NCI-H748 treated with DMSO at 0.1 percent for 48 hours (cell line): ENCODE data around the gene DUS1L.

Experiments
- DNase-seq: peaks from one replicate; lab custom pipeline; 2025; lab: John Stamatoyannopoulos, UW

The DUS1L gene

DNA sequence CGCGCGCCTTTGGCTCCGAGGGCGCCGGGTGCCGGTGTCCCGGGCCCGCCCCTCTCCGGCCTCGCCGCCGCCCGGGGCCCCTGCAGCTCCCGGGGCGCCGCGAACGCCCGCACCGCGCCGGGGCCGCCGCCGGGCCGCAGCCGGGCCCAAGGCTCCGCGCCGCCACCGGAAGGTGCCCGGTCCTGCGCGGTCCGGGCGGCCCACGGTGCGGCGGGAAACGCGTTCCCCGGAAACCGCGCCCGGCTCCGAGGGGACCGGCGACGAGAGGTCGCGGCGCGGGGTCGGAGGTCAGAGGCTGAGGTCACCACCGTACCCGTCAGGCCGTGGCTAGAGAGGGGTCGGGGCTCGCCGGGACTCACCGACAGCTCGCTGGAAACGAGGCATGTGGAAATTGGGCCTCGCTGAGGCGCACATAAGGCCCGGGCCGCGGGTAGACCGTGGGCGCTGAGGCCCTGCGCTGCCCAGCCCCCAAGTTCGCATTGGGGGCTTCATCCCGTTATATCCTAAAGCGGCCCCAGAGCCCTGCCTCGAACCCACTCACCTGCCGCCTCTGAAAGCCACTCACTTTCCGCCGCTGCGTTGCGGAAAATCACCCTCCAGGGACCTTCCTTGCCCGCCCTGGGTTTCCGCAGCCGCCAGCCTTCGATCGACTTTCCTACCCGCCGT is at the start of gene DUS1L:
TSS of gene DUS1L (minus strand) at position 167 of the 666 bp plus-strand sequence. CDS start 745 bp downstream, outside the sequence.
- no peak for DNase-seq

DNA sequence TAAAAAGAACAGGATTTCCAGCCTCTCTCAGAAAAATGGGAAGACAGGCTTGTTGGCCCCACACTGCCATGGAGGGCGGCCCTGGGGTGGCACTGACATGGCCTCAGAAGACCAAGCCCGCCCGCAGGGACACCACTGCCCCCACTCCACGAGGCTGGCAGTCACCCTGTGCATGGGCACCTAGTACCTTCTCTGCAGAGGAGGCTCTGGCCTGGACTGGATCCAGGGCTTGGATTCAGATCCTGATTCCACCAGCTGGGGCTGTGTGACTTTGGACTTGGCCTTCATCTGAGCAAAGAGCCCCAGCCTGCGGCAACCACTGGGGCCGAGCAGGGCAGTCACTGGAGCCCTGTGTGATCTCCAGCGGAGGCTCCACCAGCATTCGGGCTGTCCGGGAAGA is 49.3 kb upstream of the DUS1L start:
- no peak for DNase-seq

DNA sequence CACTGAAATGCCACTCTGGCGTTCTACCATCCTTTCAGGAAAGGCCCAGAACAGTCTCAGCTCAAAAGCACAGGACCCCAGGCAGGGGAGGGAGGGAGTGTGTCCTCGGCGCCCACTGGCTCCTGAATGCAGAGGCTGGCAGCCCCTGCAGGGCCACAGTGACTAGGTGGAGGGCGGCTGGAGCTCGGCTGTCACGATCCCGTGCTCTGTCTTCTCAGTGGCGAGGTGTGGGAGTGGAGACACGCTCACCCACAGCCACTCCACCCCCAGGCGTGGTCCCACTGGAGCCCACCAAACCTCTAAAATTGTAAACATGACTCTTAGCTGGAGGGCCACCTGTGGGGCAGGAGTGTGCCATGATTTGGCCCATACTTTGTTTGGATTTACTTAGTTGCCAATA is 48.8 kb upstream of the DUS1L start:
- DNase-seq: no peak

DNA sequence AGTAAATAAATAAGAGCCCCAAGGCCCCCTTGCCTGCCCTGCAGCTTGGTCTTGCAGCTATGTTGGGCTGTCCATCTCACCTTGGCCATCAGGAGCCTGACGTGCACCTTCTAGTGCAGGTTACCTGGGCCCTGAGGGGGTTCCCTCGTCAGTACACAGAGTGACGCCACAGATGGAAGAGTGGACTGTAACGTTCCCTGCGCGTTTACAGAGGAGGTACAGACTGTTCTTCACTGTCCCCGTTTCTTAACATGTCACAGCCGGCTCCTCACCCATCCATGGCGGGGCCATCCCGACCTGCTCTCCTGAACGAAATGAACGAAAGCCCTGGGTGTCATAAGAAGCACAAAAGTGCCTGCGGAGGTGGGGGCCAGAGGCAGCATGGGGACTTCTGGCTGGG is 48.3 kb upstream of the DUS1L start:
- no peak for DNase-seq

DNA sequence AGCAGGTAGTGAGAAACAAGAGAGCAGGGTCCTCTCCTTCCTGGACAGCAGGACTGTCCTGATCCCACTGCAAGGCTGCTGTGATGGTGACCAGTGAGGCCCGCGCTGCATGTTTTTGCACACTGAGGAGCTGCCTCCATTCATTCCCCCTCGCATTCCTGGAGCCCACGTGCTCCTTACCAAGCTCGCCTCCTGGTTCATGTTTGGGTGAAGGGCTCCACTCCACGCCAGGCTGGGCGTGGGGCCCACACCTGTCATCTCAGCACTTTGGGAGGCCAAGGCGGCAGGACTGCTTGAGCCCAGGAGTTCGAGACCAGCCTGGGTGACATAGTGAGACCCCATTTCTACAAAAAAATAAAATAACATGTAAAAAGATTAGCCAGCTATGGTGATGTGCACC is 47.8 kb upstream of the DUS1L start:
- no peak for DNase-seq

DNA sequence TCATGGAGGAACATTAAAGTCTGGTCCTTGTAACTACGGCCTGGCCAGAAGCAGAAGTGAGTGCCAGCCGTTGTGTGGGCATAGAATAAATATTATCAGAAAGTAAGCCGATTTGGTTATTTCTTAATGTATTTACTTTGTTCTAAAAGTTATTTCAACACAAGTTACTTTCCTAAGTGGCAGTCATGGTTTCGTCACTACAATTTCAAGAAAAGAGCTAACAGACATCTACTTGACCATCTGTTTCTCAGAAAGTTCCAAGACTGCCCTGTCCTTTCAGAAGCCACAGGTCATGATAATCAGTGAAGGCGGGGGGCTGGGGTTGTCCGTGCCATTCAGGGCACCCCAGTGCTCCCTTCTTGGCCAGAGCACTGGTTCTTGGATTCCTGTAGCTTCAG is 47.3 kb upstream of the DUS1L start:
- no peak for DNase-seq

DNA sequence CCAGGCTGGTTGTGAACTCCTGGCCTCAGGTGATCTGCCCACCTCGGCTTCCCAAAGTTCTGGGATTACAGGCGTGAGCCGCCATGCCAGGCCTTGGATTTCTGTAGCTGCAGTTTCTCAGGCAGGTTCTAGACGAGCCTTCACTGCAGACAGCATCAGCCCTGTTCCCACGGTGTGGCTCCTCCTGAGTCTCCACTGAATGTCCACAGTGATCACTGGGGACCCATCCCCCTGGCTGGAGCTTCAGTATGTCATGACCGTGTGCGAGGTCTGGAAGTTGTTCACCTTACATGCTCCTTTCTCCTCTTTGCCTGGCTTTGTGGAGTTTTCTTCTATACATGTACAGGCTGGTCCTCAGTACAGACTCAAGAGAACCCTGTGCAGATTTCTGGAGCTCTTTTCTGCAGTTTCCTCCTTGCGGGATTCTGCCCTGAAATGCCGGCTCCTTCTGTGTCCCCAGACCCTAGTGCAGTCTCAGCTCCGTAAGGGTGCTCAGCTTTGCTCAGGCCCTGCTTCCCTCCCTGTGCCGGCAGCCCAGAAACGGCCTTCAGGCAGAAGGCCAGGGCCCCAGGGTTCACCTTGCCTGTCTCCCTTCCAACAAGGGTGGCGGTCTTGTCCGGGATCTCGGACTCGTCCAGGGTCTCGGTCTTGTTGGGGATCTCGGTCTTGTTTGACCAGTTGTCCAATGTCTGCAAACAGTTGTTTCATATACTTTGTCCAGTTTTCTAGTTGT is 46.7 kb upstream of the DUS1L start:
- DNase-seq: no peak

DNA sequence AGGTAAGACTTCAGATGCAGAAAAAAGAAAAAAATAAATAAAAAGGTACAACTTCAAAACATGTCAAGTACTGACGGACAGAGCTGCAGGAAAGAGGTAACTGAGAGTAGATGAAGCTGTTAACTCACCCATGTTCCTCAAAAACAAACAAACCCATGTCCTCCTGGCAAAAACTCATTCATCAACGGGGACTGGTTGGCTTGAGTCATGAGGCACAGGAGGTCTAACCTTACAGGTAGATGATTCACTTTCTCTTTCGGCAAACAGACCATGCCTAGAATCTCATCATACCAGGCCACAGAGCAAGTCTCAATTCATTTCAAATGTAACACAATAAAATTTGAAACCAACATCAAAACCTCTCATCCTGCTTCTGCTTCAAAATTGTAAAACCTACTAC is 44.7 kb upstream of the DUS1L start:
- DNase-seq: no peak

DNA sequence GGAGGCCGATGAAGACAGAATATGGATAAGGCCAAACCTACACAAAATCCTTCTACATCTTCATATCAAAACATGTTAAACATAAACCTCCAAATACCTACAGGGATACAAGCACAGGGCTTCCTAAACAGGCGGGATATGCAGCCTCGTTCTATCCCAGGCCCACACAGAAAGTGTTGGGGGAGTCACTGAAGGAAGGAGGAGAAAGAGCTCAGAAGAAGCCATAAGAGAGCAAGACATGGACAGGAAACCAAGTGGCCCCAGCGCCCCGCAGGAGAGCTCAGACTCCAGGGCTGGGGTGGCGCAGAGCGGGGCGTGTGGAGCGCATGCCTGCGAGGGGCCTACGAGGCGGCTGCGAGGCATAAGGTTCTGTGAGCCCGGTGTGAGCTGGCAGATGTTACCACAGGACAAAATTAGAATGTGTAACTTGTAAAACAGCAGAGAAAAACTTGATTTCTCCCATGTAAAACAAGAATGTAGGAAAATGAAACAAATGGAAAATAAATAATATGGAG is 43.4 kb upstream of the DUS1L start:
- no peak for DNase-seq

DNA sequence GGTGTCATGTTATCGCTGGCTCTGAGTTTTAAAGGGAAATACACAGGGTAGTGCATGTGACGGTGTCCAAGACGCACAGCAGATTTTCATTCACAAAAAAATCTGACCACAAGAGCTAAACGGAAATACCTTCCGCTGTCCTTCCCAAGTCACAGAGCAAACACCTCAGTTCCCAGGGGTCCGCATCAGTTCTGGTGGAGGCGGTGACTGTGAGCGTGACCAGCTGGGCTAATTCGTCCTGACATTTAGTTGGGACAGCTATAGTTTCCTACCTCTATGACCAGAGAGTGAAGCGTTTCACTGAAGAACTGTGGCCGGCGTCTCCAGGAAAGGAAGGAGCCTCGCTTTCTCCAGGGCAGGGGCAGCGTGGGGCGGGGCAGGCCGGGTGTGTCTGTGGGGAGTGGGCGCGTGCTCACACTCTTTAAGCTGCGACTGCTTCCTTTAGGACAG is 42.9 kb upstream of the DUS1L start:
- no peak for DNase-seq

DNA sequence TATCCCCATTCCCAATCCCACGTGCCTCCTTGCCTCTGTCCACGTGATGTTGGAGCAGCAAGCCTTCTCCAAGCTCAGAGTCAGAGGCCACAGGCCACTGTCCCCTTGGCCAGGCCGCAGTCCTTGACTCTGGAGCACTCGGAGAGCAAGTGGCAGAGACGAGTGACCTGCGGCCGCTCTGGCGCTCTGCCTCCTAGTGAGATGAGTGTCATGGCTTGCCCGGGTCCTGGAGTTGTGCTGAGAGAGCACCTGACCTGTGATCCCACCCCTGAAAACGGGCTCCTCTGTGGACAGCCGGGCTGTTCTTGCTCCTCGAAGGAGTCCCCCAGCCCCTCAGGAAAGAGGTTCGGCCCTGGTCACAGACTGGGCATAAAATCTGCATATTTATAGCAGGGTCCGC is 42.4 kb upstream of the DUS1L start:
- no peak for DNase-seq

DNA sequence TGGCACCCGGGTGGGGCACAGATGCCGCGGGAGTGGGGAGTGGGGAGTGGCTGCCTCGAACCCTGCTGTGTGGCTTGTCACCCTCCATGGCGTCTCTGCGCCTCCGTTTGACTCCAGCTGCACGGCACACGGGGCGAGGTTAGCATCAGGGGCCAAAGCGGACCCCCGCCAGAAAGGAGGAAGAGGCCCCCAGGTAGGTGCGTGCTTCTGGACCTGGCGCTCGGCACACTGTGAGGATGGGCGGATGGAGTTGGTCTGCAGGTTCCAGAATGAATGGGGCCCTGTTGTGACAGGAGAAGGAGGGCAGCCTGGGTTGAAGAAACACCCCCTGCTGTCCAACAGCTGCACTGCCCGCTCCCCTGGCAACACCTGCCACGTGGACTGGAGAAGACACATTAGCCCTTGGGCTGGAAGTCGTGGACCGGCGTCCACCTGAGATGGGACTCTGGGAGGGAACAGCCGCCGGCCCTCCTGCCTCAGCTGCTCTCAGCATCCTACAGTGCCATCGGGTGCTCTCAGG is 41.8 kb upstream of the DUS1L start:
- DNase-seq: no peak

DNA sequence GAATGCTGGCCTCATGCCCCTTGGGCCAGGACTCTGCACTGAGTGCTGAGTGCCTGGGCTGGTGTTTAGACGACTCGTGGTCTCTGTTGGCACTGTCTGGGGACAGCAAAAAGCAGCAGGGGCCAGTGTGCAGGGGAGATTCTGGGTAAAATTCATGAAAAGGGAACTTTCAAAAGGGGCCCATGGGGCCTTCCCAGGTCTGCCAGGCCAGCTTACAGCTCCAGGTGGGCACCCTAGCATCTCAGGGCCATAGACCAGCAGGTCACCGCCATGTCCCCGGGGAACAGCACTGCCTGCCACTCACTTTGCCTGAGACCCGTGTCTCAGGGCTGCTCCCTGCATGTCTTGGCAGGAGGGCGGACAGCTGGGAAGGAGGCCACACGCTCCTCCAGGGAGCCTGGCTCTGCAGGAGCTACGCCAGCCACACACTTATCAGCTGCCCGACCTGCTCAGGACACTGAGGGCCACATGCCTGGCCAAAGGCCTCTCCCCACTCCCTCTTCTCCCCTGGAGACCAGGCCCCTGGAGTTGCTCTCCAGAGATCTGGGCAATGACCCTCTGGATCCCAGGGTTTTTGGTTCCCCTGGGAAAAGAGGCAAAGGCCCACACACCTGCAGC is 41.2 kb upstream of the DUS1L start:
- no peak for DNase-seq

DNA sequence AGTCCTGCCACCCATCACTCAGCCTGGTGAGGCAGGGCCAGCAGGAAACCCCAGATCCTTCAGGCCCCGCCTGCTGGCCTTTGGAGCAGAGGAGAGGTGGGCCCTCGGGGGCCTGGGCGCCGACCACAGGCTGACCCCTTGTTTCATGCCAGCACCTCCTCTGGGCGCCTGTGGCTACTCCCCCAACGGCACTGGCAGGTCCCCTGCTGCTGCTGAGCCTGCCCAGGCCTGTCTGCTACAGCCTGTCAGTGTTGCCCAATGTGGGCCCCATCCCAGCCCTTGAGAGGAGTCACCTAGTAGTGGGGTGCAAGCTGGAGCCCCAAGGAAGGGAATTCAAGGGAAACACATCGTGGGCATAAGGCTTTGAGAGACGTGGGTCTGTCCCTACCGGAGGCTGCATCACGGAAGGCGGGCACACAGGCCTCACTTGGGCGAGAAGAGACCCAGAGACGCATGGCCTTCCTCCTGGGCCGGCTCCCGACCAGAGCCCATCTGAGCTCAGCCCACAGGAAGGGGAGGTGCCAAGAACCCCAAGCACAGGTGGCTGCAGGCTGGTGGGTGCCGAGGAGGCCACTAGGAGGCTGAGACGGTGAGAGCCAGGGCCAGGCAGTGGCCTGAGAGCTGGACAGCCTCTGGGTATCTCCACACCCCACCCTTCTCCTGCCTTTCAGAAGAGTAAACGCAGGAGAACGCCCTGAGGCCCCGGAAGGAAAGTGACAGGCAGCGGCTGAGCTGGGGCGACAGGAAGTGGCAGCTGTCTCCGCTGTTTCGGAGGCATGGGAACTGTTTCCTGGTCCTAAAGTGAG is 40.5 kb upstream of the DUS1L start:
- no peak for DNase-seq

DNA sequence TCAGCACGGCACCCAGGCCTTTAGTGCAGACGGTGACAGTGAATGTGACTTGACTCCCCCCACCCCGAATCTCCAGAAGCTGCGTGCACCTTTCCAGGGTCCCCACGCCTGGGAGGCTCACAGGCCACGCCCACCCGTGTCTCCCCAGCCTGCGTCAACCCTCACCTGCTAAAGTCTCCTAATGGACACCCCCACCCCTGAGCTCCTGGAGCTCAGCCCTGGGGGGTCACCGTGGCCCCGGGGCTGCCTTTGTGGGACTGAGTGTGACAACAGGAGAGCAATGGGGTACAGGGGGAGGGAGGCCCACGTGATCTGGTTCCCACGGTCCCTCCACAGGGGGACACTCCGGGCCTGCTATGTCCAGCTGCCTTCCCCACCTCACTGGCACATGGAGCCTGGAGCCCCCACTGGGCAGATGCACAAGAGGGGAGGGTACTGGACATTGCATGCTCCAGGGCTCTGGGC is 39.8 kb upstream of the DUS1L start:
- DNase-seq: no peak

DNA sequence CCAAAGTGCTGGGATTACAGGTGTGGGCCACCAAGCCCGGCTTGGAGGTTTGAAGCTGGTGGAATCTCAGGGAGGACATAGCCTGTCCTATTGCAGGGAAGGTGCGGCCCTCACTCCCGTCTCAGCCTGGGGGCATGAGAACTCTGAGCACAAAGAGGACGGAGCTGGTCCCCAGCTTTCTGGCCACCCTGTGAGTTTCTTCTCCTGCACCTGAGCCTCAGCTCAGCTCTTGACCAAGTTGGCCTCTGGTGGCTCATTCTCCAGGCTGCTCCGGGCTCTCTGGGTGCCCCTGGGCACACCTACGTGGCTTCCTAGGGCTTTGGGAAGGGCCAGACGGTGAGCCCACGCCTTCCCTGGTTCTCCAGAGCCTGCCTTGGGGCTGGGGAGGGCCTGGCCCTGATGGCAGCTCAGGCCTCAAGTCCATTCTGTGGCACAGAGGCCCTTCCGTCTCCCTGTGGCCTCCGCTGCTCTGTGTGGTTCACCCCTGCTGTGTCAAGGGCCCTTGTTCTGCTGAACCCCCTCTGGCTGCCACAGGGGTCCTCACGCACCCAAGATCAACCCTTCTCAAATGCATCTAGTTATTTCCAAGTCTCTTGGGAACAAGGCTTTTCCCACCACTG is 39.3 kb upstream of the DUS1L start:
- no peak for DNase-seq

DNA sequence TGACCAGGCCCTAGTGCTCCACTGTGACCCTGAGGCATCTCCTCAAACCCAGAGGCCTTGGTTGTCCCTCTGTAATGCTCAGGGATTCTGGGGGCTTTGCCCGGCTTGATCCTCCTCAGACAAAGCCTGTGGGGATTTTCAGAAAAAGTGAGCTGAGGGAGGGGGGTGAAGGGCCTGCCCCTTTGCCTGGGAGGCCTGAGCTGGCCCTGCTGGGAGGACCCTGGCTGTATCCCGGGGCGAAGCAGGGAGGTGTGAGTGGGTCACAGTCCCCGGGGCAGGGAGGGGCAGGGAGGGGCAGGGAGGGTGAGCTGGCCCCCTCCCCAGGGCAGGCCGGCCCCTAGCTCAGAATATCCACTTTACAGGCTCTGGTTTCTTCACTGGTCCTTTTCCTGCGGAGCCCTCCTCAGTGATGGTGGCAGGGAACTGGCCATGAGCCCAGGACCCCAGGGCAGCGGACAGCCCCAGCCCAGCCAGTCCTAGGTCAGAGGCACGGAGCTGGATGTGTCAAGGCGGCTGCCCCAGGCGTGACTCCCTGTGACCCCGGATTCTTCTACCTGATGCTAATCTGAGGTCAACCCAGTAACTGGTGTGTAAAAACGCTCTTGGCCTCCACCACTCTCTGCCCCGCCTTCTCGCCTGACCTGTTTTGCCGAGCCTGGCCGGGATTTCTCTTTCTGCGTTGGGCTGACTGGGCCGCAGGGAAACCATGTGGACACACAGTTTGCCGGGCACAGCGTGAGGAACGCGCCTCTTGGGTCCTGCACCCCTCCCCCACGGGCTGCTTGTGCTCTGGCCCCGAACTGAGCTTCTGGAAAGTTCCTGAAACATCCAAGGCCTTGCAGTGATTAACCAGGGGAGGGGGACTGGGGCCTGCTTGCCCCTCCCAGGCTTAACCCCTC is 38.2 kb upstream of the DUS1L start:
- no peak for DNase-seq

DNA sequence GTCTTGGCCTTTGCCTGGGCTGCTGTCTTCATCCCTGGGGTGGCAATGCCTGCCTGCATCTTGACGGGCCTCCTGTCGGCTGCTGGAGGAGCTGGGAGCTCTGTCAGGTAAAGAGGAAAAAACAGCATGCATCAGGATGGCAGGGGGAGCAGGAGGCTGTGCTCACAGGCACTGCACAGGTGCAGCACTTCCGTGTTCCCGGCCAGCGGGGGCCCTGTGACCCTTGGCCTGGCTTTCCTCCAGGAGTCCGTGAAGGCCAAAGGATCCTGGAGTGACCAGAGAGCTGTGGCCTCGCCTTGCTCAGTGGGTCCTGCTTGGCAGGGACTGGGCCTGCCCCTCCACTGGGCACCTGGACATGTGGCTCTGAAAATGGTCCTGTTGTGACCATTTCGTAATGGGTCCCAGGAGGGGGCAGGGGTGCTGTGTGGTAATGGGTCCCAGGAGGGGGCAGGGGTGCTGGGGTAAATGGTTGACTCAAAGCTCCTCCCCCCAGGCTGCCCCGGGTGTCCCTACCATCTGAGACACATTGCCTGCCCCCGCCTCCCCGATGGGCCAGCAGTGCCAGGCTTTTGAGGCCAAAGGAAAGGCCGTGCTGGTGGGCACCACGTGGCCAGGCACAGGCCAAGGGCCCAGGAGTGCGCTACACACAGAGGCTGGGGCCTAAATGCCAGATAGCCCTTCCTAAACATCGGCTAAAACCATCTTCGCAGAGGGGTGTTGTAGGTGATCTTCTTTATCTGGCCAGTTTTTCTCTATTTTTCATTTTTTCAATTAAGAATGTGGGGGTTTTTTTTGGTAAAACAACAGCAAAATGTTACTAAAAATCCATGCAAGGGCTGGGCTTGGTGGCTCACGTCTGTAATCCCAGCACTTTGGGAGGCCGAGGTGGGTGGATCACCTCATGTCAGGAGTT is 36.4 kb upstream of the DUS1L start:
- DNase-seq: no peak

DNA sequence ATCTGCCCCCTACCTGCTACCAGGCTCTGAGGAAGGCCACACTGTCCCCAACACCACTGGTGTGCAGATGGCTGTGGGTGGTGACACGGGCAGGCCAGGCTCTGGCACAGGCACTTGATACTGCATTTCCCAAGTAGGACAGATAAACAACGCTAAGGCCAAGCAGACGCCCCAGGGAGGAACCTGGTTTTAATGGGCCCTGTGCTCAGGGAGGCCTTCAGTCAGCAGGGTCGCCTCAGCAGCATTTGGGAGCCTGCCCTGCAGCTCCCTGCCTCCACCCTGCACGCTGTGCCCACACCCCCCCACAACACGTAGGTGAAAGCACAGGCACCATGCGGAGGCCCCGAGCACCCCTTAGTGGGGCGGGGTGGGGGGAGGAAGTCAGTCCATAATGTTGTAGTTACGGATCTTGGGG is 35.7 kb upstream of the DUS1L start:
- no peak for DNase-seq
